Endothelial cell of umbilical vein (primary cell): ENCODE measurements around the gene HSPB8. TPM values are rescaled to one million over a fixed set of nuclear protein-coding genes. Genes with fewer than 3 reads are reported as not detected.

Experiments
- BruUV-seq: library from RNA; stranded (reverse); fragments of 400-500 nt; replicated peaks from 2 replicates; lab custom pipeline; 2021; lab: Mats Ljungman, UMichigan
- CTCF ChIA-PET: fragments of 300-600, 350-600 bp; sonication (Branson Sonifier 250); formaldehyde crosslinking; loops from one replicate; lab custom pipeline; 2021; ENCODE audit warnings: antibody characterized with exemption, inconsistent platforms; lab: Charles Lee
- POLR2A ChIA-PET: fragments of 300-600, 350-600 bp; sonication (Branson Sonifier 250); formaldehyde crosslinking; loops from one replicate; lab custom pipeline; 2021; ENCODE audit warnings: antibody characterized with exemption, inconsistent platforms; lab: Charles Lee
- DNase-seq: peaks from one replicate; pipeline ENCODE4 v3.0.0-alpha.2; 2011; ENCODE audit warnings: low read depth, low spot score
- FAIRE-seq: peaks from 2 replicates; lab custom pipeline; 2011; peaks lifted over from hg19 to GRCh38; lab: Jason Lieb, UNC
- H2AFZ ChIP-seq: 2 replicates; pipeline ENCODE4 v1.6.0; 2012; ENCODE audit warnings: low read depth, low read length, control low read depth, inconsistent platforms
- H3K27ac ChIP-seq: 2 replicates; pipeline ENCODE4 v1.5.1; 2011; ENCODE audit warnings: low read depth, mild to moderate bottlenecking, control low read depth, low read length, moderate library complexity; ENCODE audit not compliant: insufficient read depth
- H3K27me3 ChIP-seq, 2 experiments: 2 replicates each; pipeline versions ENCODE4 v1.6.0 to v1.6.1; 2011; ENCODE audit warnings: low read length in 2 of 2, mixed read lengths in 1 of 2; ENCODE audit not compliant: control insufficient read depth in 2 of 2, insufficient read depth in 2 of 2
- H3K36me3 ChIP-seq, 2 experiments: 2 replicates in 1 of 2; 3 replicates in 1 of 2; pipeline ENCODE4 v1.5.1; 2011; ENCODE audit warnings: low read length in 2 of 2, mild to moderate bottlenecking in 1 of 2, moderate library complexity in 1 of 2; ENCODE audit not compliant: control insufficient read depth in 2 of 2, insufficient read depth in 2 of 2; ENCODE audit errors: extremely low read depth in 1 of 2
- H3K4me1 ChIP-seq: 3 replicates; pipeline ENCODE4 v1.5.1; 2011; ENCODE audit warnings: mild to moderate bottlenecking, low read length; ENCODE audit not compliant: control insufficient read depth, insufficient read depth; ENCODE audit errors: extremely low read depth
- H3K4me2 ChIP-seq: 2 replicates; pipeline ENCODE4 v1.6.1; 2011; ENCODE audit warnings: low read length, control low read depth, mixed read lengths; ENCODE audit not compliant: insufficient read depth
- H3K4me3 ChIP-seq, 3 experiments: fragments of 200-600 bp in 1 of 3; sonication (generic), shearing (Covaris generic) in 1 of 3; replicated peaks in 1 of 3; 2 replicates each; pipeline ENCODE4 v1.5.1; 2011 to 2016; ENCODE audit warnings: control low read depth in 3 of 3, low read length in 3 of 3, mild to moderate bottlenecking in 2 of 3, inconsistent platforms in 1 of 3, low read depth in 1 of 3, moderate library complexity in 1 of 3; ENCODE audit not compliant: insufficient read depth in 1 of 3
- H3K79me2 ChIP-seq: 2 replicates; pipeline ENCODE4 v1.6.0; 2012; ENCODE audit warnings: low read length, inconsistent platforms; ENCODE audit not compliant: control insufficient read depth, insufficient read depth
- H3K9ac ChIP-seq: replicated peaks from 2 replicates; pipeline ENCODE3; 2011; ENCODE audit warnings: low read length, control low read depth; ENCODE audit not compliant: insufficient read depth; ENCODE audit errors: extremely low read depth
- H3K9me1 ChIP-seq: replicated peaks from 3 replicates; pipeline ENCODE4 v1.6.0; 2011; ENCODE audit warnings: mild to moderate bottlenecking, low read length; ENCODE audit not compliant: control insufficient read depth, insufficient read depth; ENCODE audit errors: extremely low read depth
- H3K9me3 ChIP-seq: replicated peaks from 2 replicates; pipeline ENCODE4 v1.5.1; 2012; ENCODE audit warnings: low read length, inconsistent platforms; ENCODE audit not compliant: control insufficient read depth, insufficient read depth
- H4K20me1 ChIP-seq: replicated peaks from 2 replicates; pipeline ENCODE3; 2011; ENCODE audit warnings: mild to moderate bottlenecking, low read length; ENCODE audit not compliant: control insufficient read depth, insufficient read depth; ENCODE audit errors: extremely low read depth
- EZH2 ChIP-seq: IDR thresholded peaks from 2 replicates; pipeline ENCODE4 v1.6.1; 2012; ENCODE audit warnings: borderline replicate concordance, low read depth, mild to moderate bottlenecking, moderate library complexity, low read length, inconsistent platforms; ENCODE audit not compliant: severe bottlenecking
- FOS ChIP-seq: IDR thresholded peaks from 2 replicates; pipeline ENCODE4 v1.6.1; 2011; ENCODE audit warnings: mild to moderate bottlenecking, low read length, moderate library complexity, borderline replicate concordance; ENCODE audit not compliant: insufficient read depth
- GATA2 ChIP-seq: IDR thresholded peaks from 2 replicates; pipeline ENCODE4 v1.7.0; 2011; ENCODE audit warnings: low read depth, mild to moderate bottlenecking, moderate library complexity, mixed read lengths, low read length; ENCODE audit not compliant: insufficient read length, insufficient read depth
- JUN ChIP-seq: IDR thresholded peaks from 2 replicates; pipeline ENCODE4 v1.6.1; 2011; ENCODE audit warnings: borderline replicate concordance, low read depth; ENCODE audit not compliant: insufficient read length, insufficient read depth
- MYC ChIP-seq: IDR thresholded peaks from one replicate; pipeline ENCODE4 v1.6.1; 2011; ENCODE audit warnings: mild to moderate bottlenecking, low read depth, low read length
- POLR2A ChIP-seq: IDR thresholded peaks from 2 replicates; pipeline ENCODE4 v1.6.1; 2012; ENCODE audit warnings: low read depth, mild to moderate bottlenecking, control low read depth, low read length
- POLR2AphosphoS5 ChIP-seq: IDR thresholded peaks from 2 replicates; pipeline ENCODE4 v1.6.1; 2012; ENCODE audit warnings: low read depth, mild to moderate bottlenecking, control low read depth, low read length, moderate library complexity; ENCODE audit not compliant: insufficient read depth
- dilution Hi-C: fragments of 300-500 bp; cut with MboI; formaldehyde crosslinking; loops from one replicate; pipeline ENCODE4 v1.15.0; 2019; ENCODE audit warnings: low sequenced_read_pairs; ENCODE audit not compliant: extremely low pct_ligation_motif_present
- intact Hi-C: fragments of 100-400 bp; cut with micrococcal nuclease; formaldehyde crosslinking; loops from one replicate; pipeline ENCODE4 v1.10.0; 2022
- polyA plus RNA-seq, 4 experiments: library from polyadenylated mRNA; depleted of rRNA in 3 of 4; stranded (reverse) in 3 of 4; unstranded in 1 of 4; fragments of >200 nt; gene quantifications; 2 replicates each; pipeline versions ENCODE4 v1.2.1 to v1.2.3, GENCODE V29; 2011 to 2012; ENCODE audit warnings: missing spikeins in 1 of 4
- total RNA-seq: library from RNA; stranded (reverse); gene quantifications from 2 replicates; pipeline ENCODE4 v1.2.3, GENCODE V29; 2021
- TF ChIP-seq, protein P1 (sequence below): IDR thresholded peaks from 2 replicates; pipeline ENCODE4 v1.6.1; 2011; ENCODE audit not compliant: insufficient read depth, insufficient read length
- TF ChIP-seq, protein P2 (sequence below), 2 donors: IDR thresholded peaks; 1 replicate in 1 of 2; 2 replicates in 1 of 2; pipeline ENCODE4 v1.5.1; 2011; ENCODE audit warnings: low read length in 2 of 2, mild to moderate bottlenecking in 2 of 2, moderate library complexity in 2 of 2, control low read depth in 1 of 2, inconsistent platforms in 1 of 2, low read depth in 1 of 2; ENCODE audit not compliant: insufficient read depth in 1 of 2; ENCODE audit errors: extremely low read depth in 1 of 2

Gene HSPB8
- total and polyA plus RNA-seq, 2 donors (not counting 3 experiments of a cell fraction or from before 2014, with no cell fraction given), result 10.8 to 14.7 TPM

DNA sequence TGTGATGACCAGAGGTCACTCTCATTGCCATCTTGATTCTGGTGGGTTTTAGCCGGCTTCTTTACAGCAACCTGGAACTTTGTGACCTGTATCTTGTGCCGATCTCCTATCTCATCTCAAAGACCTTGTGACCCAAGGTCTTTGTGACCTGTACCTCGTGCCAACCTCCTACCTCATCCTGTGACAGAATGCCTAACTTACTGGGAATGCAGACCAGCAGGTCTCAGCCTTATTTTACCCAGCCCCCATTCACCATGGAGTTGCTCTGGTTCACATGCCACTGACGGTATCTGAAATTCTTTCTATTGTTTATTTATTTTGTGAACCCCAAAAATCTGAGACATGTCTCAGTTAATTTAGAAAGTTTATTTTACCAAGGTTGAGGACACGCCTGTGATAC, 7.4 kb upstream of the HSPB8 start:
- H3K4me3 ChIP-seq, result no peak overlapping the region
- TF ChIP-seq, protein P1, sequence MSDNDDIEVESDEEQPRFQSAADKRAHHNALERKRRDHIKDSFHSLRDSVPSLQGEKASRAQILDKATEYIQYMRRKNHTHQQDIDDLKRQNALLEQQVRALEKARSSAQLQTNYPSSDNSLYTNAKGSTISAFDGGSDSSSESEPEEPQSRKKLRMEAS, result no peak
- no peak for TF ChIP-seq POLR2AphosphoS5
- TF ChIP-seq FOS, result no peak
- TF ChIP-seq MYC, result no peak
- no peak for TF ChIP-seq EZH2
- dilution Hi-C loops, result no loop called here
- intact Hi-C loops, result no loop called here
- no TSS peak for BruUV-seq
- no peaks in the 10 kb centered on the region for H4K20me1 ChIP-seq
- no peak overlapping the region for H3K9ac ChIP-seq
- no peak overlapping the region for H2AFZ ChIP-seq
- H3K27ac ChIP-seq, result no peak overlapping the region
- no peaks in the 10 kb centered on the region for H3K4me1 ChIP-seq
- H3K9me3 ChIP-seq, result no peaks in the 10 kb centered on the region
- FAIRE-seq, result no peak
- H3K36me3 ChIP-seq, result no peaks in the 10 kb centered on the region
- no peaks in the 10 kb centered on the region for H3K79me2 ChIP-seq
- no peaks in the 10 kb centered on the region for H3K9me1 ChIP-seq
- no peak for DNase-seq
- CTCF ChIA-PET, result no interaction called here
- no peak overlapping the region for H3K4me2 ChIP-seq
- POLR2A ChIA-PET, result no interaction called here
- no peaks in the 10 kb centered on the region for H3K27me3 ChIP-seq

DNA sequence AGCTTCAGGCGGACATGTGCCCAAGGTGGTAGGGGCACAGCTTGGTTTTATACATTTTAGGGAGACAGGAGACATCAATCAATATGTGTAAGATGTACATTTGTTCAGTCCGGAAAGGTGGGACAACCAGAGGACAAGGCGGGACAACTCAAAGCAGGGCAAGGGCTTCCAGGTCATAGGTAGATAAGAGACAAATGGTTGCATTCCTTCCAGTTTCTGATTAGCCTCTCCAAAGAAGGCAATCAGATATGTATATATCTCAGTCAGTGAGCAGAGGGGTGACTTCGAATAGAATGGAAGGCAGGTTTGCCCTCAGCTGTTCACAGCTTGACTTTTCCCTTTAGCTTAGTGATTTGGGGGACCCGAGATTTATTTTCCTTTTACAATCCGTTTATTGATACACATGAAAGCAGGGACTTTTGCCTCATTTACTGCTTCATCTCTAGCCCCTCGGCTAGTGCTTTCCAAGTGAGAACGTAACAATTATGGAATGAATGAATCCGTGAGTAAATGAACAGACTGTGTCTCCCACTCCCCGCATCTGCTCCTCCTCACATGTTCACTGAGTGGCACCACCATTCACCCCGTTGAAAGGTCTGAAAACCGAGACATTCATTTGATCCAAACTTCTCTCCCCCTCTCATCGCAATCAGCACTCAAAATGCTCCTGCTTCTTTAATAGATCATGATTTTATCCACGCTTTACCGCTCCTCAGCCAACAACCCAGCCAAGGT, 6.9 kb upstream of the HSPB8 start:
- no TSS peak for BruUV-seq
- H3K9me3 ChIP-seq, result no peaks in the 10 kb centered on the region
- H3K36me3 ChIP-seq, result no peaks in the 10 kb centered on the region
- H3K4me2 ChIP-seq, result no peak overlapping the region
- H4K20me1 ChIP-seq, result no peaks in the 10 kb centered on the region
- intact Hi-C loops (no loop called here), dilution Hi-C loops (no loop called here)
- FAIRE-seq, result no peak
- H3K9me1 ChIP-seq, result no peaks in the 10 kb centered on the region
- H3K27ac ChIP-seq, result no peak overlapping the region
- DNase-seq, result no peak
- TF ChIP-seq, protein P1, result no peak
- TF ChIP-seq JUN (no peak), FOS (no peak), MYC (no peak), POLR2AphosphoS5 (no peak), GATA2 (no peak), POLR2A (no peak), EZH2 (no peak)
- TF ChIP-seq, protein P2, sequence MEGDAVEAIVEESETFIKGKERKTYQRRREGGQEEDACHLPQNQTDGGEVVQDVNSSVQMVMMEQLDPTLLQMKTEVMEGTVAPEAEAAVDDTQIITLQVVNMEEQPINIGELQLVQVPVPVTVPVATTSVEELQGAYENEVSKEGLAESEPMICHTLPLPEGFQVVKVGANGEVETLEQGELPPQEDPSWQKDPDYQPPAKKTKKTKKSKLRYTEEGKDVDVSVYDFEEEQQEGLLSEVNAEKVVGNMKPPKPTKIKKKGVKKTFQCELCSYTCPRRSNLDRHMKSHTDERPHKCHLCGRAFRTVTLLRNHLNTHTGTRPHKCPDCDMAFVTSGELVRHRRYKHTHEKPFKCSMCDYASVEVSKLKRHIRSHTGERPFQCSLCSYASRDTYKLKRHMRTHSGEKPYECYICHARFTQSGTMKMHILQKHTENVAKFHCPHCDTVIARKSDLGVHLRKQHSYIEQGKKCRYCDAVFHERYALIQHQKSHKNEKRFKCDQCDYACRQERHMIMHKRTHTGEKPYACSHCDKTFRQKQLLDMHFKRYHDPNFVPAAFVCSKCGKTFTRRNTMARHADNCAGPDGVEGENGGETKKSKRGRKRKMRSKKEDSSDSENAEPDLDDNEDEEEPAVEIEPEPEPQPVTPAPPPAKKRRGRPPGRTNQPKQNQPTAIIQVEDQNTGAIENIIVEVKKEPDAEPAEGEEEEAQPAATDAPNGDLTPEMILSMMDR (IDR thresholded peaks at IDR 0.05; ENCODE audit: extremely low read depth in 1 of 2, insufficient read depth in 1 of 2, low read depth in 1 of 2, low read length in 2 of 2), result no peak
- no peak overlapping the region for H3K4me3 ChIP-seq
- CTCF ChIA-PET, result no interaction called here
- no peak overlapping the region for H2AFZ ChIP-seq
- no peaks in the 10 kb centered on the region for H3K79me2 ChIP-seq
- POLR2A ChIA-PET, result no interaction called here
- H3K27me3 ChIP-seq, result no peaks in the 10 kb centered on the region
- H3K4me1 ChIP-seq, result peaks cover 5% of the 10 kb centered on the region
- no peak overlapping the region for H3K9ac ChIP-seq
